ENCODE data around the gene CMTM3.
"Not testable (repeated sequence)": the region's sequence is repeated elsewhere in the genome, so short reads cannot be mapped to it uniquely, and the experiment has no call there.

CMTM3 gene

GRCh38 chr16:66609139-66609510, 4.6 kb downstream of the CMTM3 start:
- Histone ChIP-seq H3K36me3 (ENCODE audit: control insufficient read depth, insufficient read depth, low read length) (peaks cover 13% of the 10 kb centered on the region), H3K4me3 (replicated peaks; ENCODE audit: low read depth, low read length) (no peak overlapping the region), H3K27me3 (replicated peaks; ENCODE audit: control insufficient read depth, insufficient read depth, low read length) (no peaks in the 10 kb centered on the region)
- TF ChIP-seq CTCF (IDR thresholded peaks at IDR 0.05; ENCODE audit: insufficient read depth, low read length, poor library complexity, severe bottlenecking) = no peak
- DNase-seq (ENCODE audit: extremely low read depth, insufficient read length) = no peak

- H3K36me3 ChIP-seq (ENCODE audit: control insufficient read depth, insufficient read depth, low read length) = peaks cover 13% of the 10 kb centered on the region
- TF ChIP-seq CTCF (IDR thresholded peaks at IDR 0.05; ENCODE audit: insufficient read depth, low read length, poor library complexity, severe bottlenecking) = no peak
- no peak for DNase-seq (ENCODE audit: extremely low read depth, insufficient read length)
- H3K4me3 ChIP-seq (replicated peaks; ENCODE audit: low read depth, low read length) = no peak overlapping the region
- H3K27me3 ChIP-seq (replicated peaks; ENCODE audit: control insufficient read depth, insufficient read depth, low read length) = no peaks in the 10 kb centered on the region
Measured at GRCh38 chr16:66610111-66610820, 5.8 kb downstream of the CMTM3 start.

- DNase-seq (ENCODE audit: extremely low read depth, insufficient read length); H3K27me3 ChIP-seq (replicated peaks; ENCODE audit: control insufficient read depth, insufficient read depth, low read length); H3K4me3 ChIP-seq (replicated peaks; ENCODE audit: low read depth, low read length): not testable (repeated sequence)
- H3K36me3 ChIP-seq (ENCODE audit: control insufficient read depth, insufficient read depth, low read length) = peaks cover 13% of the 10 kb centered on the region
Measured at GRCh38 chr16:66611911-66612310, 7.4 kb downstream of the CMTM3 start.

DNA sequence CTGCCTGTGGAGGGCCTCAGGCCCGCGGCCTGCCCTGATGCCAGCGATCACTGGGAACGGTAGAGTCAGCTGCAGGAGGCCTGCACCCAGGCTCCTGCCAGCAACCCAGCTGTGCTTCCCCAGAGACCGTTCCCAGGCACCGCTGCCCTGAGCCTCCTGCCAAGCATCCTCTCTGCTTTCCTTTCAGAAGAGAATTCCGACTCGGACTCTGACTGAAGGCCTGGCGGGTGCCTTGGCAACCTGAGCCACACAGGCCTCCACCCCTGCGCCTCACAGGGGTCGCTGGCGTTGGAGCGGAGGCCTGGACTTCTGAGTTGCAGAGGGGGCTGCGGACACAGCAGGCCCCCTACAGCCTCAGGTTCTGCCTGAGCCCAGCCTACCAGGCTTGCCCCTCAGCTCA, 7.9 kb downstream of the CMTM3 start:
- TF ChIP-seq CTCF (IDR thresholded peaks at IDR 0.05; ENCODE audit: insufficient read depth, low read length, poor library complexity, severe bottlenecking) = no peak

DNA sequence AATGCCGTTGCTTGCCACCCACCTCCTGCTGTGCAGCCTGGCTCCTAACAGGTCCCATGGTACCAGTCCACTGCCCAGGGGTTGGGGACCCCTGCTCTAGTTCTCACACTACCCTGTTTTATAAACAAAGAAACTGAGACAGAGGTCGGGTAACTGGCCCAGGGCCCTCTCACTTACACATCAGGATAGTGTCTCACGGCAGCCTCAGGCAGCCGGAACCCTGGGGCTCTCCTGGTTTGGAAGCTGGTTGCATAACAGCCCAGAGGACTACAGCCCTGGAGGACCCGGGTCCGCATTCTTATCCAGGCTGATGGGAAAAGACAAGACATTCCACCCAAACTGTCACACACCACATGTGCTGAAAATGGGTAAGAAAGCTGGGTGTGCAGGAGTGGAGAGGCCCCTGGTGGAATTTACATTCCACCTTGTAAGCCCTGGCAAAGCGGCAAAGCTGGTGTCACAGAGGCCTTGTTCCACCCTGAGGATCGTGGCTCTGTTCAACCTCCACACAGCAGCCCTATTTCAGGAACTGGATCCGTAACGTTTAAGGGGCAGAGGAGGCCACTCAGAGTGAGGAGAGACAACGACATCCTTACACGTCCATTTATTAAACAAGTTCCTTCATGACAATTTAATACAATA, 9.8 kb downstream of the CMTM3 start:
- Histone ChIP-seq H3K36me3 (ENCODE audit: control insufficient read depth, insufficient read depth, low read length) (peaks cover 11% of the 10 kb centered on the region), H3K4me3 (replicated peaks; ENCODE audit: low read depth, low read length) (no peak overlapping the region), H3K27me3 (replicated peaks; ENCODE audit: control insufficient read depth, insufficient read depth, low read length) (no peaks in the 10 kb centered on the region)
- DNase-seq (ENCODE audit: extremely low read depth, insufficient read length) = no peak
- TF ChIP-seq CTCF (IDR thresholded peaks at IDR 0.05; ENCODE audit: insufficient read depth, low read length, poor library complexity, severe bottlenecking) = no peak

More for the DNA sequence above, 7.9 kb downstream of the CMTM3 start:
- Histone ChIP-seq H3K4me3 (replicated peaks; ENCODE audit: low read depth, low read length) (no peak overlapping the region), H3K27me3 (replicated peaks; ENCODE audit: control insufficient read depth, insufficient read depth, low read length) (no peaks in the 10 kb centered on the region), H3K36me3 (ENCODE audit: control insufficient read depth, insufficient read depth, low read length) (peaks cover 13% of the 10 kb centered on the region)
- DNase-seq (ENCODE audit: extremely low read depth, insufficient read length) = no peak

- Histone ChIP-seq H3K27me3 (replicated peaks; ENCODE audit: control insufficient read depth, insufficient read depth, low read length) (no peaks in the 10 kb centered on the region; the same call in none of the 2 replicates), H3K4me3 (replicated peaks; ENCODE audit: low read depth, low read length) (no peak overlapping the region), H3K36me3 (ENCODE audit: control insufficient read depth, insufficient read depth, low read length) (peaks cover 2% of the 10 kb centered on the region; the same call in 1 of the 2 replicates)
- no peak for TF ChIP-seq CTCF (IDR thresholded peaks at IDR 0.05; ENCODE audit: insufficient read depth, low read length, poor library complexity, severe bottlenecking)
- no peak for DNase-seq (ENCODE audit: extremely low read depth, insufficient read length)
Measured at GRCh38 chr16:66616169-66616568, 11.7 kb downstream of the CMTM3 start.

Data from GM06990 (cell line).